Measurements from ENCODE around the gene TANC1. TPM values are rescaled to one million over a fixed set of nuclear protein-coding genes. Genes with fewer than 3 reads are reported as not detected.

The TANC1 gene
- polyA plus RNA-seq, 1 donor: 22.6 TPM

DNA sequence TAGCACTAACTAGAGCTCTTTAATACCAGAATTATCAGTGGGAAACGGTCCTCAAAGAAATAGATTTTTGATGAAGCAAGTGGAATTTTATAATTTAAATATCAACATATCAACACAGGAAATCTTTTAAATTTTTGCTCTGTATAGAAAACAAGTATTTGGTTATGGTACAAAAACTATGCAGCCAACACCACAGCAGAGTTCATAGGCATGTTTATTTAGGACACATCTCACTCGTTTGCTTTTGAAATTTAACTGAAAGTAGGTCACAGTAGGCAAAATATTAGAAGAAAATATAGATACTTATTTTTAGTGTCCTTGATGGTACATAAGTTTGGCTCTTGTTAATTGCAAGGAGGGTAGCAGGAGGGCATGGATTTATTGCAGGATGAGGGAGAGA, 34.3 kb upstream of the TANC1 start:
- H3K27me3 ChIP-seq (ENCODE audit: control insufficient read depth, insufficient read depth, low read length): no peaks in the 10 kb centered on the region
- no peak for DNase-seq
- no CpG with 5 or more reads among the region's 2 CpGs for WGBS (ENCODE audit: insufficient coverage, low lambda C conversion rate)
- H3K9me3 ChIP-seq (ENCODE audit: control insufficient read depth, low read depth, low read length): peaks cover 3% of the 10 kb centered on the region
- no peaks in the 10 kb centered on the region for H3K4me1 ChIP-seq (ENCODE audit: control insufficient read depth, insufficient read depth, low read length)
- no peaks in the 10 kb centered on the region for H3K36me3 ChIP-seq (ENCODE audit: control insufficient read depth, insufficient read depth, low read length)
- no peak overlapping the region for H3K4me3 ChIP-seq (ENCODE audit: low read length)
- H3K27ac ChIP-seq (ENCODE audit: low read length): no peak overlapping the region

DNA sequence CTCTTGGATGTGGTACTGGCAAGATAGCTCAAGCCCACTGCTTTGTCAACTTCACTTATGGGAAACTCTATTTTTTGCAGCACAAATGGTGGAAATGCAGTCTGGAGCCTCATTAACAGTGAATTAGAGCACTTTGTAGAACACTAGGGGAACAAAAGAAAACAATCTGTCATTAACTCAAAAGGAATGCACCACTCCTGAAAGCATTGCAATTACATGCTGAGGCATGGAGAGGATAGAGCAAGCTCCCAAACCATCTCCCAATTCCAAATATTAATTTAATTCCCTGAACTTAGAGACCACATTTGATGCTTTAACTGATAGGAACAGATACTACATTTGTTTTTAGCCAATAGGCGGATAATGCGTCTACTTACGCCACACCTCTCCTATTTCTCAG, 32.8 kb upstream of the TANC1 start:
- H3K36me3 ChIP-seq (ENCODE audit: control insufficient read depth, insufficient read depth, low read length): no peaks in the 10 kb centered on the region
- H3K9me3 ChIP-seq (ENCODE audit: control insufficient read depth, low read depth, low read length): peaks cover 3% of the 10 kb centered on the region
- WGBS (ENCODE audit: insufficient coverage, low lambda C conversion rate): no CpG with 5 or more reads among the region's 3 CpGs

DNA sequence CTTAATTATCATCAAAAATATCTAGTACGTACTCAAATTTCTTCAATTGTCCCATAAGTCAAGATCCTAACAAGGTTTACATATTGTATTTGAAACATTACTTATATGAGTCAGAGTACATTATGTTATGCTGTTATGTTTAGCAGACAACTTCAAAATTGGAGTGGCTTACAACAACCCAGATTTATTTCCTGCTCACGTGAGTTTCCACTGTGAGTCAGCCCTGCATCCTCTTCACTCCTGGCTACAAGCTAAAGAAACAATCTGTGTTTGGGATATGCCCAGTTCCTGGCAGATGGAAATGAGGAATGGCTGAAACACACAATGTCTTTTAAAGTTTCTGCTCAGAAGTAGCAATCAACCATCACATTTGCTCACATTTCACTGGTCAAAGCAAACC, 31.5 kb upstream of the TANC1 start:
- WGBS (ENCODE audit: insufficient coverage, low lambda C conversion rate): 89% methylated on average over 1 of the region's 2 CpGs
- Histone ChIP-seq H3K4me1 (ENCODE audit: control insufficient read depth, insufficient read depth, low read length) (no peaks in the 10 kb centered on the region), H3K9me3 (ENCODE audit: control insufficient read depth, low read depth, low read length) (peaks cover 3% of the 10 kb centered on the region), H3K27ac (ENCODE audit: low read length) (no peak overlapping the region), H3K4me3 (ENCODE audit: low read length) (no peak overlapping the region), H3K27me3 (ENCODE audit: control insufficient read depth, insufficient read depth, low read length) (no peaks in the 10 kb centered on the region), H3K36me3 (ENCODE audit: control insufficient read depth, insufficient read depth, low read length) (no peaks in the 10 kb centered on the region)
- peak; percentile 12 to 32 for DNase-seq

More for the DNA sequence above, 32.8 kb upstream of the TANC1 start:
- no peaks in the 10 kb centered on the region for H3K27me3 ChIP-seq (ENCODE audit: control insufficient read depth, insufficient read depth, low read length)
- no peaks in the 10 kb centered on the region for H3K4me1 ChIP-seq (ENCODE audit: control insufficient read depth, insufficient read depth, low read length)
- no peak for DNase-seq
- H3K27ac ChIP-seq (ENCODE audit: low read length): no peak overlapping the region
- H3K4me3 ChIP-seq (ENCODE audit: low read length): no peak overlapping the region

GRCh38 chr2:158940356-158940755, 28.1 kb upstream of the TANC1 start:
- Histone ChIP-seq H3K4me1 (ENCODE audit: control insufficient read depth, insufficient read depth, low read length) (no peaks in the 10 kb centered on the region), H3K27me3 (ENCODE audit: control insufficient read depth, insufficient read depth, low read length) (no peaks in the 10 kb centered on the region), H3K9me3 (ENCODE audit: control insufficient read depth, low read depth, low read length) (peaks cover 3% of the 10 kb centered on the region), H3K36me3 (ENCODE audit: control insufficient read depth, insufficient read depth, low read length) (no peaks in the 10 kb centered on the region), H3K27ac (ENCODE audit: low read length) (no peak overlapping the region), H3K4me3 (ENCODE audit: low read length) (no peak overlapping the region)
- no peak for DNase-seq
- 100% methylated on average over 2 of the region's 2 CpGs for WGBS (ENCODE audit: insufficient coverage, low lambda C conversion rate)

DNA sequence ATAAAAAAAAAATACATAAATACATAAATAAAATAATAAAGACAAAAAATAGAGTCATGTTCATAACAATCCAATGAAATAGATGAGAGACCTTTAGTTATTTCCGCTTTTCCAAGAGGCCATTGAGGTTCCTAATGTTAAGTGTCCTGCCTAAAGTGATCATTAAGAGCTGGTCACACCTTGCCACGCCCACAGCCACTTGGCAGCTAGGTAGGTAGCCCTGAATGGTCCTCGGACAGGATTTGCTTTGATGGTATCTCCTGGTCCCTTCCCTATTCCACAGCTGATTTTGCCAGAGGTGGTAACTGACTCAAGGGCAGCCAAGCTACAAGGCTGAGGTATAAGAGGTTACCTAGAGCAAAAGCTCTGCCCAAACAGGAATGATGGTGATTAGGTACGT, 24.5 kb upstream of the TANC1 start:
- DNase-seq: no peak
- no peaks in the 10 kb centered on the region for H3K4me1 ChIP-seq (ENCODE audit: control insufficient read depth, insufficient read depth, low read length)
- H3K27me3 ChIP-seq (ENCODE audit: control insufficient read depth, insufficient read depth, low read length): no peaks in the 10 kb centered on the region
- no peak overlapping the region for H3K4me3 ChIP-seq (ENCODE audit: low read length)
- peaks cover 4% of the 10 kb centered on the region for H3K9me3 ChIP-seq (ENCODE audit: control insufficient read depth, low read depth, low read length)
- no CpG with 5 or more reads among the region's 4 CpGs for WGBS (ENCODE audit: insufficient coverage, low lambda C conversion rate)
- no peaks in the 10 kb centered on the region for H3K36me3 ChIP-seq (ENCODE audit: control insufficient read depth, insufficient read depth, low read length)
- no peak overlapping the region for H3K27ac ChIP-seq (ENCODE audit: low read length)

GRCh38 chr2:158948964-158949699, 19.3 kb upstream of the TANC1 start:
- no peaks in the 10 kb centered on the region for H3K36me3 ChIP-seq (ENCODE audit: control insufficient read depth, insufficient read depth, low read length)
- H3K4me1 ChIP-seq (ENCODE audit: control insufficient read depth, insufficient read depth, low read length): peaks cover 9% of the 10 kb centered on the region
- DNase-seq: no peak
- peaks cover 4% of the 10 kb centered on the region for H3K9me3 ChIP-seq (ENCODE audit: control insufficient read depth, low read depth, low read length)
- H3K27me3 ChIP-seq (ENCODE audit: control insufficient read depth, insufficient read depth, low read length): no peaks in the 10 kb centered on the region
- no peak overlapping the region for H3K4me3 ChIP-seq (ENCODE audit: low read length)
- WGBS (ENCODE audit: insufficient coverage, low lambda C conversion rate): 37% methylated on average over 2 of the region's 6 CpGs
- no peak overlapping the region for H3K27ac ChIP-seq (ENCODE audit: low read length)

GRCh38 chr2:158953454-158953853, 15.0 kb upstream of the TANC1 start:
- Histone ChIP-seq H3K27me3 (ENCODE audit: control insufficient read depth, insufficient read depth, low read length) (no peaks in the 10 kb centered on the region), H3K9me3 (ENCODE audit: control insufficient read depth, low read depth, low read length) (no peaks in the 10 kb centered on the region), H3K36me3 (ENCODE audit: control insufficient read depth, insufficient read depth, low read length) (no peaks in the 10 kb centered on the region), H3K4me1 (ENCODE audit: control insufficient read depth, insufficient read depth, low read length) (peaks cover 9% of the 10 kb centered on the region), H3K4me3 (ENCODE audit: low read length) (no peak overlapping the region), H3K27ac (ENCODE audit: low read length) (peak overlapping the region; percentile 76)
- 0% methylated on average over 1 of the region's 4 CpGs for WGBS (ENCODE audit: insufficient coverage, low lambda C conversion rate)
- no peak for DNase-seq

DNA sequence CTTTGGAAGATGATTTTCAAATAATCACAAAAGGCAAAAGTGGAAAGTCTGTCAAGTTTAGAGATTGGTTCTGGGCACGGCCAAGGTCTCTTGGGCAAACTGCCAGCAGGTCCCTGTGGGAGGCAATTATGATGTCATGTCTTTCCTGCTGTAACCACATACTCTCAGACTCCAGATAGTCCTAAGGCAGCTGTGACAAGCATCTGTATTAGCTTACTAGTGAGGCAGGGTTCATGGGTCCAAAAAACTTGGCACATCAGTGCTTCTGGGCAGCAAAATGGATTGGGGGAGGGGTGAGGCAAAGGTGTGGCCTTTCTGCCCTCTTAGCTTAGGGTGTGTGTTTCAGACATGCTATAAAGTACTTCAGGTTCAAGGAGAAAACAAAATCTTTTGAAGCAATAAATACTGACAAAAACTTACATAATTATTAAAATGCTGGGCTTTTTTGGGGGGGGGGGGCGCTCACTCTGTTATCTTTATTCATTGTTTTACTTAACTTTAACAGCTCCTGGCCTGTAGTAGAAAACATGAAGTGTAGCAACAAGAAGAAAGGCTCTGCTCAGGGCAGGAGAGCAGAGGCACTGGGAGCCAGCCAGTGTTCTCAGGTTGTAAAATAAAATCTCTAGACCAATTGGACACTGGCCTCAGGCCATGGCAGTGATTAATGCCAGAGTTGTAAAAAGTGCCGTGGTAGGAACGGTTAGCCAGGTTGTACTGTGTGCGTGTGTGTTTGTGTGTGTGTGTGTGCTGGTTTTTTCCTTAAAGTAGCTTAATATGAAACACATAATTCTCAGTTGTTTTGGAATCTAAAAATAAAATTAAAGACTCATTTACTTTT, 14.3 kb upstream of the TANC1 start:
- H3K9me3 ChIP-seq (ENCODE audit: control insufficient read depth, low read depth, low read length): no peaks in the 10 kb centered on the region
- H3K4me3 ChIP-seq (ENCODE audit: low read length): no peak overlapping the region
- H3K4me1 ChIP-seq (ENCODE audit: control insufficient read depth, insufficient read depth, low read length): peaks cover 9% of the 10 kb centered on the region
- H3K36me3 ChIP-seq (ENCODE audit: control insufficient read depth, insufficient read depth, low read length): no peaks in the 10 kb centered on the region
- peak; percentile 94 to 98 for DNase-seq
- peak overlapping the region; percentile 76 for H3K27ac ChIP-seq (ENCODE audit: low read length)
- no CpG with 5 or more reads among the region's 5 CpGs for WGBS (ENCODE audit: insufficient coverage, low lambda C conversion rate)
- H3K27me3 ChIP-seq (ENCODE audit: control insufficient read depth, insufficient read depth, low read length): no peaks in the 10 kb centered on the region

GRCh38 chr2:158955842-158956365, 12.5 kb upstream of the TANC1 start:
- DNase-seq: no peak
- H3K36me3 ChIP-seq (ENCODE audit: control insufficient read depth, insufficient read depth, low read length): no peaks in the 10 kb centered on the region
- no peaks in the 10 kb centered on the region for H3K9me3 ChIP-seq (ENCODE audit: control insufficient read depth, low read depth, low read length)
- no peak overlapping the region for H3K27ac ChIP-seq (ENCODE audit: low read length)
- H3K4me1 ChIP-seq (ENCODE audit: control insufficient read depth, insufficient read depth, low read length): peaks cover 9% of the 10 kb centered on the region
- no peak overlapping the region for H3K4me3 ChIP-seq (ENCODE audit: low read length)
- no peaks in the 10 kb centered on the region for H3K27me3 ChIP-seq (ENCODE audit: control insufficient read depth, insufficient read depth, low read length)
- no CpG with 5 or more reads among the region's 2 CpGs for WGBS (ENCODE audit: insufficient coverage, low lambda C conversion rate)

DNA sequence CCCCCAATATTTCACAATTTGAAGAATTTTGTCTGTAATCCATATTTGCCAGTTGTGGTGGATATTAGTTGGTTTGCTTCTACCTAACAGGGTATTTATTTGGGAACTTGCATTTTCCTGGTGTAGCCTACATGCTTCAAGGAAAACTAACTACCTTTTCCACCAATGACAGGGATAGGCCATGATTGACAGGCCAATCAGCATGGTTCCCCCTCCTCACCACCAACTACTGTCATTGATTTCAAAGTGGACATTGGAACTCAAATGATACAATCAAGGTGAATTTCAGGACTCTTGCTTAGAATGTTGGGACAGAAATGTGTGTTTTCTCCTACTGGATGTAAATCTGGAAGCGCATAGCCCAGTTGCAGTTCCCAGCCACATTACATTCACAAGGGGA, 10.1 kb upstream of the TANC1 start:
- DNase-seq: no peak
- Histone ChIP-seq H3K4me1 (ENCODE audit: control insufficient read depth, insufficient read depth, low read length) (peaks cover 5% of the 10 kb centered on the region), H3K36me3 (ENCODE audit: control insufficient read depth, insufficient read depth, low read length) (no peaks in the 10 kb centered on the region), H3K4me3 (ENCODE audit: low read length) (no peak overlapping the region), H3K27me3 (ENCODE audit: control insufficient read depth, insufficient read depth, low read length) (no peaks in the 10 kb centered on the region), H3K9me3 (ENCODE audit: control insufficient read depth, low read depth, low read length) (no peaks in the 10 kb centered on the region), H3K27ac (ENCODE audit: low read length) (no peak overlapping the region)
- WGBS (ENCODE audit: insufficient coverage, low lambda C conversion rate): no CpG with 5 or more reads among the region's 1 CpG
